GM19468 (cell line): Measurements from ENCODE around the gene WDFY2.

Experiments used
- ATAC-seq: cut with Tn5 transposase; IDR thresholded peaks from one replicate; pipeline ENCODE4 v1.9.1; 2021; ENCODE audit warnings: mild to moderate bottlenecking, moderate library complexity, moderate number of reproducible peaks; ENCODE audit not compliant: unreplicated experiment; ENCODE audit errors: extremely low read depth

Gene WDFY2

GRCh38 chr13:51763486-51763885 is 179.2 kb downstream of the WDFY2 start:
- ATAC-seq = no peak

GRCh38 chr13:51764184-51765141 is 180.2 kb downstream of the WDFY2 start:
- peak; percentile 67 for ATAC-seq

- no peak for ATAC-seq
These were observed 180.9 kb downstream of the WDFY2 start for GRCh38 chr13:51765142-51765515.

GRCh38 chr13:51767100-51767499 is 182.8 kb downstream of the WDFY2 start:
- no peak for ATAC-seq

GRCh38 chr13:51768378-51768921 is 184.2 kb downstream of the WDFY2 start:
- ATAC-seq = no peak

- no peak for ATAC-seq
These were observed 184.7 kb downstream of the WDFY2 start for GRCh38 chr13:51768976-51769375.

- ATAC-seq = no peak
These were observed 185.3 kb downstream of the WDFY2 start for GRCh38 chr13:51769455-51770127.

GRCh38 chr13:51770160-51770559 is 185.9 kb downstream of the WDFY2 start:
- ATAC-seq = no peak

GRCh38 chr13:51770681-51771417 is 186.6 kb downstream of the WDFY2 start:
- no peak for ATAC-seq

- ATAC-seq = no peak
These were observed 187.3 kb downstream of the WDFY2 start for GRCh38 chr13:51771418-51772104.

- no peak for ATAC-seq
These were observed 187.8 kb downstream of the WDFY2 start for GRCh38 chr13:51772105-51772455.

- ATAC-seq = no peak
These were observed 188.5 kb downstream of the WDFY2 start for GRCh38 chr13:51772781-51773180.

GRCh38 chr13:51773515-51773914 is 189.3 kb downstream of the WDFY2 start:
- ATAC-seq = no peak

- ATAC-seq = no peak
These were observed 191.9 kb downstream of the WDFY2 start for GRCh38 chr13:51776179-51776578.

GRCh38 chr13:51777921-51778320 is 193.7 kb downstream of the WDFY2 start:
- ATAC-seq = no peak

- no peak for ATAC-seq
These were observed 194.1 kb downstream of the WDFY2 start for GRCh38 chr13:51778392-51778791.

GRCh38 chr13:51780099-51780498 is 195.8 kb downstream of the WDFY2 start:
- ATAC-seq = no peak

- no peak for ATAC-seq
These were observed 197.2 kb downstream of the WDFY2 start for GRCh38 chr13:51781246-51782022.

- no peak for ATAC-seq
These were observed 197.9 kb downstream of the WDFY2 start for GRCh38 chr13:51782026-51782710.
